22Rv1 (cell line): ENCODE data around the gene ARHGAP25.

Experiments used
- H3K27ac ChIP-seq: fragments of 450-650 bp; 2 replicates; pipeline ENCODE4 v1.5.1; 2017
- ZFX ChIP-seq: fragments of 450-650 bp; IDR thresholded peaks from 2 replicates; pipeline ENCODE4 v1.6.1; 2017; ENCODE audit warnings: antibody characterized with exemption, borderline replicate concordance
- TF ChIP-seq, protein P1 (sequence below): fragments of 450-650 bp; IDR thresholded peaks from 2 replicates; pipeline ENCODE4 v1.5.1; 2017; ENCODE audit warnings: mild to moderate bottlenecking

ARHGAP25 gene, protein sequence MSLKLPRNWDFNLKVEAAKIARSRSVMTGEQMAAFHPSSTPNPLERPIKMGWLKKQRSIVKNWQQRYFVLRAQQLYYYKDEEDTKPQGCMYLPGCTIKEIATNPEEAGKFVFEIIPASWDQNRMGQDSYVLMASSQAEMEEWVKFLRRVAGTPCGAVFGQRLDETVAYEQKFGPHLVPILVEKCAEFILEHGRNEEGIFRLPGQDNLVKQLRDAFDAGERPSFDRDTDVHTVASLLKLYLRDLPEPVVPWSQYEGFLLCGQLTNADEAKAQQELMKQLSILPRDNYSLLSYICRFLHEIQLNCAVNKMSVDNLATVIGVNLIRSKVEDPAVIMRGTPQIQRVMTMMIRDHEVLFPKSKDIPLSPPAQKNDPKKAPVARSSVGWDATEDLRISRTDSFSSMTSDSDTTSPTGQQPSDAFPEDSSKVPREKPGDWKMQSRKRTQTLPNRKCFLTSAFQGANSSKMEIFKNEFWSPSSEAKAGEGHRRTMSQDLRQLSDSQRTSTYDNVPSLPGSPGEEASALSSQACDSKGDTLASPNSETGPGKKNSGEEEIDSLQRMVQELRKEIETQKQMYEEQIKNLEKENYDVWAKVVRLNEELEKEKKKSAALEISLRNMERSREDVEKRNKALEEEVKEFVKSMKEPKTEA

DNA sequence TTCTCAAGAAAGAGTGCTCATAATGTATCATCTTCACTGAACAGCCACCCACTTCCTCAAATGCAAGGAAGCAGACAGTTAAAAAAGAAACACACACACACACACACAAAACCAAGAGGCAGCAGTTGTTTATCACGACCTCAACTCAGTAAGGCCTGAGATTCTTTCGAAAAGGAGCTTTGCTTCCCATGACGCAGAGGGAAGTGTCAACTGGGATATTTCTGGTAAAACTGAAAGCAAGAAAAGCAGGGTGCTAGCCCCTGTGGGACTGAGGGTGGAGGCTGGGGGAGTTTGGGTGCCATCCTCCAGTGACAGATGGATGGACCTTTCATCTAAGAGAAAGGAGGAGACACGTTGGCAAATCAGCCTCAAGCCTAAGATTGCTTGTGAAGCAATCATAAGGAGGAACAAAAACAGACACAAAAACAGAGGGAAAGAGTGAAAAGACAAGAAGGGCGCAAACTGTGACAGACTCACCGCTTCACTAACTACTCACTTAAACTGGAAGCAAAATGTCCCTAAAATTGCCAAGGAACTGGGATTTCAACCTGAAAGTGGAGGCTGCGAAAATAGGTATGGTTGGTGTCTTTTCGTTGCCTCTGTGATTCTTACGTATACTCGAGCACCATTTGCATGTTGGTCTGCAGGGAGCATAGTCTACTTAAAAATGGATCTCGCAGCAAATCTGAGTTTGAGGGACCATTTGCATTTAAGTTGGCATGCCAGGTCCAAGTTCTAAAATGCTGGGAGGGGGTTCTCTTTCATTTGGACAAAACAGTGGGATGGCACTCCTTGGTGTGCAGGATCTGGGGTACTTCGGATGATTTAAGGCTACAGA lies at the start of gene ARHGAP25:
Gene ARHGAP25, plus strand, starts transcription at position 124 of the 838 bp plus-strand sequence. Its CDS starts 389 bp downstream, at position 513.
- no peak for TF ChIP-seq ZFX
- TF ChIP-seq, protein P1, sequence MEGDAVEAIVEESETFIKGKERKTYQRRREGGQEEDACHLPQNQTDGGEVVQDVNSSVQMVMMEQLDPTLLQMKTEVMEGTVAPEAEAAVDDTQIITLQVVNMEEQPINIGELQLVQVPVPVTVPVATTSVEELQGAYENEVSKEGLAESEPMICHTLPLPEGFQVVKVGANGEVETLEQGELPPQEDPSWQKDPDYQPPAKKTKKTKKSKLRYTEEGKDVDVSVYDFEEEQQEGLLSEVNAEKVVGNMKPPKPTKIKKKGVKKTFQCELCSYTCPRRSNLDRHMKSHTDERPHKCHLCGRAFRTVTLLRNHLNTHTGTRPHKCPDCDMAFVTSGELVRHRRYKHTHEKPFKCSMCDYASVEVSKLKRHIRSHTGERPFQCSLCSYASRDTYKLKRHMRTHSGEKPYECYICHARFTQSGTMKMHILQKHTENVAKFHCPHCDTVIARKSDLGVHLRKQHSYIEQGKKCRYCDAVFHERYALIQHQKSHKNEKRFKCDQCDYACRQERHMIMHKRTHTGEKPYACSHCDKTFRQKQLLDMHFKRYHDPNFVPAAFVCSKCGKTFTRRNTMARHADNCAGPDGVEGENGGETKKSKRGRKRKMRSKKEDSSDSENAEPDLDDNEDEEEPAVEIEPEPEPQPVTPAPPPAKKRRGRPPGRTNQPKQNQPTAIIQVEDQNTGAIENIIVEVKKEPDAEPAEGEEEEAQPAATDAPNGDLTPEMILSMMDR = no peak

DNA sequence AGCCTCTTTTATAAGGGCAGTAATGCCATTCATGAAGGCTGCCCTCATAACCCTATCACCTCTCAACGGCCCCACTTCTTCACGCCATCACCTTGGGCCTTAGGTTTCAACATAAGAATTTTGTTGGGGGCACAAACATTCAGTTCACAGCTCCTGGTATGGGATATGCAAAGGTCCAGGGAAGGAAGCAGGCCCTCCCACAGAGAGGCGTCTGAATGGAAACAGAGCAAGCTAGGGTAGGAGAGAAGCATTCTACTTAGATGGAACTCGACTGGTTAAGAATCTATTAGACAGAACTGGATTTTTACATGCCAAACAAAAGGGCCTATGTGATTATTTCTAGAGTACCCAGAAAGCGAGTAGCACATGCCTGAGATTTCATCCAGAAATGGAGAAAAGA lies 48.4 kb upstream of the ARHGAP25 start:
- TF ChIP-seq, protein P1 = no peak
- TF ChIP-seq ZFX = no peak
- no peak overlapping the region for H3K27ac ChIP-seq

More for the DNA sequence above, at the start of gene ARHGAP25:
- H3K27ac ChIP-seq = no peak within 1 kb of the TSS

DNA sequence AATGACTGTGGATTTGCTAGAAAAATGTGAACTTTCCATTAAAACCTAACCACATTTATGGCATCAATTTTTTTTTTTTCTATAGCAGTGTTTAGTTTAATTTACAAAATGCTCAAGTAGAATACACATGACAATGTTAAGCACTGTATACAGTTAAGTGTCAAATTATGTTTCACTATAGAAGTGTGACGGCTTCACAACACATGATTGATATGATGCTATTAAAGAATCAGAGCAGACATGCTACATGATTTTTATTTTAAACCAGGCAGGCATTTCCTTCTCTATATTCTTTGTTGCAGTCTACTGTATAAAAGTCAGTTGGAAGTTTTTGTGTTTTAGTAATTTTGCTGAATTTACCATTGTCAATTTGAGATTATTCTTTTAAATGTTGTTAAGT lies 47.6 kb upstream of the ARHGAP25 start:
- TF ChIP-seq, protein P1 = no peak
- no peak for TF ChIP-seq ZFX

DNA sequence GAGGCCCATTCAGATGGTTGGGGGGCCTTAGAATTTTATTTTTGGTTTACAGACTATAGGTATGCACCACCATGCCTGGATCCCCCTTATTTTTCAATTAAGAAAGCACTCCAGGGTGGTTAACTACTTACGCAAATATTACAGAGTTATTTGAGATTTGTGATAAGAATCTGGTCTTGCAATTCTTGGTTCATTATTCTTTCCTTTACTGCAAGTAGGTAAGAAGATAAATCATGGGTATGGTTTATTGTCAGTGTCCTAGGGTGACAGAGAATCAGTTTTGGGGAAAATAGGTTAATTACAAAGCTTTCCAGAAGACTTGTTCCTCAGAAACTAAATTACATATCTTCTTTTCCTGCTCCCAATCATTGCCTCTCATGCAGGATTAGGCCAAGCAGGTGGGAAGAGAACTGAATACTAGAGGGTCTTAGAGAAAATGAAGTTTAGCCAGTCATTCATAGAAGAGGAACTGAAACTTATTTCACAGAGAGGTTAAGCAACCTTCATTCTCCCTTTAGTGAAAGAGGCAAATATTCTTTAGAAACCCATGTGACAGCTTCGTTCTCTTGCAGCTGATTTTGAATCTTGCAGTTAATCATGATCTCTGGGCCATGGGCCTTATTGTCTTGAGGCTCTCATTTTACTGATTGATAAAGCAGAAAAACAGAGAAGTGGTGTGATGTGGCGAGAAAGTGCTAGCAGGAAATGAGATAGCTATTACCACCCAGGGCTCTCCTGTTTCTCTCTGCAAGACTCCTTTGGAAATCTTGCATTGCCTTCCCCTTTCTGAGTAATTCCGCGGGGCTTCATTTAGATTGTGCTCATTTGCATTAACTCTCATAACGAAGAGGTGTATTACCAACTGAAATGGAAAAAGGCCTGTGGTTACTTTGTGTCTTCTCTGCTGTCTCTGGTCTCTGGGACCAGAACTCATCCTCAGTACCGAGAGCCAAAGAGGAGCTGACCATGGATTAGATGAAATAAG lies 44.8 kb upstream of the ARHGAP25 start:
- TF ChIP-seq ZFX = no peak
- TF ChIP-seq, protein P1 = no peak
- no peak overlapping the region for H3K27ac ChIP-seq

More for the DNA sequence above, 47.6 kb upstream of the ARHGAP25 start:
- H3K27ac ChIP-seq = no peak overlapping the region

DNA sequence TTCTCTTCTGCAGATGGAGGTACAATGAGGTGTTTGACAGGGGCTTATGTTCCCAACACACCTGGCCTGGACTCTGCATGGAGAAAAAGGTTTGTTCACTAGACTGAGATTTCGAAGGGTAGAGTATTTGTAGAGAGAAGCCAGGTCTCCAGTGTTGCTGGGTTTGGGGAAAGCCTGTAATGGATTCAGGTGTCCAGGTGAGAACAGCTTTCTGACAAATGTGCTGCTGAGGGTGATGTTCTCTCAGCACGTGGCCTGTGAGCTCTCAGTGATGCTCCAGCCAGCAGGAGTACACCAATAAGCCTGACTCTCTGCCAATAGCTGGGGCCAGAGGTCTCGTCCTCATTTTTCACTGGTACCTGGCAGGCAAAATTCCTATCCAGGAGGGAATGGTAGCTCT lies 43.8 kb upstream of the ARHGAP25 start:
- H3K27ac ChIP-seq = no peak overlapping the region
- TF ChIP-seq, protein P1 = no peak
- no peak for TF ChIP-seq ZFX

DNA sequence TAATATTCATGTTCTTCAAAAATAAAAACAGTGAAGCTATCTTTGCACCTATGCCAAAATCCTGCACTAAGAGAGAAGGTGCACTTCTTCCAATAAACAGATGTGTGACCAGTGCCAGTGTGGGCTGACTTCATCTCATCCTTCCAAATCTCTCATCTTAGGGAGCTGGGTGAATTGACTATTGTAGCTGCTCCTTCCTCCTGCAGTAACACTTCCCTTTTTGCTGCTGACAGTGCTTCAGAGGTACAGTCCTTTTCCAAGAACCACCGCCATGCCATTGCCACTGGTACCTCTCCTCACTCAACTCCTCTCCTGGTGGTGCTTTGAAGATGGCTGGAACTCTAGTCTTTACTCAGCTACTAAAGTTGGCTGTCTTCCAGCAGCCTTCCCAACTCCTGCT lies 42.1 kb upstream of the ARHGAP25 start:
- no peak overlapping the region for H3K27ac ChIP-seq
- TF ChIP-seq, protein P1 = no peak
- TF ChIP-seq ZFX = no peak
